Keratinocyte (primary cell): ENCODE data around the gene KPNA4.

ENCODE experiments used
- CTCF ChIP-seq, 3 experiments: IDR thresholded peaks in 1 of 3; conservative IDR thresholded peaks in 1 of 3; optimal IDR thresholded peaks in 1 of 3; 2 replicates in 2 of 3; 3 replicates in 1 of 3; pipeline versions ENCODE3 to v1.5.1; 2011; ENCODE audit warnings: low read length in 3 of 3, mild to moderate bottlenecking in 3 of 3, moderate library complexity in 2 of 3, control low read depth in 1 of 3, inconsistent platforms in 1 of 3; ENCODE audit not compliant: insufficient read depth in 2 of 3; ENCODE audit errors: extremely low read depth in 1 of 3
- EZH2 ChIP-seq: IDR thresholded peaks from one replicate; pipeline ENCODE4 v1.6.1; 2012; ENCODE audit warnings: inconsistent platforms, mild to moderate bottlenecking, low read length, moderate library complexity

GRCh38 chr3:160486459-160486869 lies 78.9 kb downstream of the KPNA4 start:
- peak in 2 of 3 experiments; percentile 23 to 29 for TF ChIP-seq CTCF (optimal IDR thresholded peaks at IDR 0.05 in 1 of 3, IDR thresholded peaks at IDR 0.05 in 1 of 3, conservative IDR thresholded peaks at IDR 0.05 in 1 of 3; ENCODE audit: extremely low read depth in 1 of 3, insufficient read depth in 2 of 3, low read length in 3 of 3)
- no peak for TF ChIP-seq EZH2
